DOHH2 (cell line): ENCODE results near the gene KRTAP2-1.

Source experiments
- H3F3A ChIP-seq: fragments of 200-600 bp; sonication (generic), shearing (Covaris generic); 2 replicates; pipeline ENCODE4 v1.6.0; 2016; ENCODE audit warnings: antibody characterized with exemption, mild to moderate bottlenecking; ENCODE audit not compliant: control insufficient read depth, insufficient read depth
- H3K27ac ChIP-seq: fragments of 200-600 bp; sonication (generic); 2 replicates; pipeline ENCODE4 v1.5.1; 2014; ENCODE audit warnings: low read depth, mild to moderate bottlenecking, low read length, moderate library complexity
- H3K27me3 ChIP-seq: fragments of 200-600 bp; sonication (generic); 2 replicates; pipeline ENCODE4 v1.6.1; 2014; ENCODE audit warnings: mild to moderate bottlenecking, low read length, mixed read lengths; ENCODE audit not compliant: control insufficient read depth
- H3K36me3 ChIP-seq: fragments of 200-600 bp; sonication (generic); 2 replicates; pipeline ENCODE4 v1.6.1; 2014; ENCODE audit warnings: mild to moderate bottlenecking, low read length, moderate library complexity, mixed read lengths; ENCODE audit not compliant: control insufficient read depth
- H3K4me1 ChIP-seq: fragments of 200-600 bp; sonication (generic); 2 replicates; pipeline ENCODE4 v1.6.1; 2014; ENCODE audit warnings: mild to moderate bottlenecking, low read length, mixed read lengths; ENCODE audit not compliant: control insufficient read depth
- H3K4me2 ChIP-seq: fragments of 200-600 bp; sonication (generic); 2 replicates; pipeline ENCODE4 v1.6.0; 2014; ENCODE audit warnings: mild to moderate bottlenecking, low read length, moderate library complexity
- H3K4me3 ChIP-seq: fragments of 200-600 bp; sonication (generic); 2 replicates; pipeline ENCODE4 v1.5.1; 2014; ENCODE audit warnings: mild to moderate bottlenecking, low read length, mixed read lengths
- H3K79me2 ChIP-seq: fragments of 200-600 bp; sonication (generic); 2 replicates; pipeline ENCODE4 v1.6.1; 2014; ENCODE audit warnings: mild to moderate bottlenecking, low read length, mixed read lengths; ENCODE audit not compliant: control insufficient read depth
- H3K9me2 ChIP-seq: fragments of 200-600 bp; sonication (generic); replicated peaks from 2 replicates; pipeline ENCODE4 v1.6.1; 2014; ENCODE audit warnings: mild to moderate bottlenecking, low read length, mixed read lengths; ENCODE audit not compliant: control insufficient read depth
- H3K9me3 ChIP-seq: fragments of 200-600 bp; sonication (generic); 2 replicates; pipeline ENCODE4 v1.6.1; 2014; ENCODE audit warnings: antibody characterized with exemption, low read length, mixed read lengths; ENCODE audit not compliant: control insufficient read depth, insufficient read depth
- H4K20me1 ChIP-seq: fragments of 200-600 bp; sonication (generic); 2 replicates; pipeline ENCODE4 v1.6.0; 2014; ENCODE audit warnings: low read depth, mild to moderate bottlenecking, antibody characterized with exemption, low read length, moderate library complexity; ENCODE audit not compliant: control insufficient read depth, insufficient read depth
- CTCF ChIP-seq: fragments of 200-600 bp; sonication (generic); IDR thresholded peaks from one replicate; pipeline ENCODE4 v1.5.1; 2014; ENCODE audit warnings: antibody characterized with exemption, mild to moderate bottlenecking, low read depth, low read length; ENCODE audit not compliant: poor library complexity, severe bottlenecking
- EZH2phosphoT487 ChIP-seq: fragments of 200-600 bp; sonication (generic); IDR thresholded peaks from 2 replicates; pipeline ENCODE4 v1.6.1; 2017; ENCODE audit warnings: borderline replicate concordance, mild to moderate bottlenecking, antibody characterized with exemption, low read length, moderate library complexity, mixed read lengths

Gene KRTAP2-1

GRCh38 chr17:41052566-41052965 is 5.5 kb upstream of the KRTAP2-1 start:
- Histone ChIP-seq H3K36me3 (no peaks in the 10 kb centered on the region), H3K27me3 (0 out of 2 replicates have a peak, but pooled peaks cover 6% of the 10 kb centered on the region), H3K4me3 (no peak overlapping the region), H3K27ac (no peak overlapping the region), H3K4me2 (no peak overlapping the region), H3K9me2 (no peaks in the 10 kb centered on the region), H3K9me3 (no peaks in the 10 kb centered on the region), H3F3A (no peaks in the 10 kb centered on the region), H3K79me2 (no peaks in the 10 kb centered on the region), H3K4me1 (peaks cover 9% of the 10 kb centered on the region), H4K20me1 (no peaks in the 10 kb centered on the region)
- TF ChIP-seq EZH2phosphoT487, result no peak
- TF ChIP-seq CTCF, result no peak

- H3K36me3 ChIP-seq, result no peaks in the 10 kb centered on the region
- H4K20me1 ChIP-seq, result no peaks in the 10 kb centered on the region
- 0 out of 2 replicates have a peak, but pooled peaks cover 4% of the 10 kb centered on the region for H3K27me3 ChIP-seq
- H3K4me3 ChIP-seq, result no peak overlapping the region
- H3K79me2 ChIP-seq, result no peaks in the 10 kb centered on the region
- peaks cover 17% of the 10 kb centered on the region for H3K4me1 ChIP-seq
- TF ChIP-seq CTCF (no peak), EZH2phosphoT487 (no peak)
- peak overlapping the region; percentile 26; the same call in 1 of the 2 replicates for H3K4me2 ChIP-seq
- no peaks in the 10 kb centered on the region for H3K9me2 ChIP-seq
- H3F3A ChIP-seq, result no peaks in the 10 kb centered on the region
- no peak overlapping the region for H3K27ac ChIP-seq
- no peaks in the 10 kb centered on the region for H3K9me3 ChIP-seq
These were observed 2.0 kb upstream of the KRTAP2-1 start for GRCh38 chr17:41049110-41049509.

- Histone ChIP-seq H3F3A (no peaks in the 10 kb centered on the region), H3K27me3 (0 out of 2 replicates have a peak, but pooled peaks cover 4% of the 10 kb centered on the region), H3K4me3 (no peak overlapping the region), H3K79me2 (no peaks in the 10 kb centered on the region), H4K20me1 (no peaks in the 10 kb centered on the region), H3K36me3 (no peaks in the 10 kb centered on the region), H3K4me1 (peaks cover 17% of the 10 kb centered on the region), H3K4me2 (no peak overlapping the region), H3K9me2 (no peaks in the 10 kb centered on the region), H3K9me3 (no peaks in the 10 kb centered on the region), H3K27ac (no peak overlapping the region)
- no peak for TF ChIP-seq CTCF
- TF ChIP-seq EZH2phosphoT487, result no peak
These were observed 1.3 kb upstream of the KRTAP2-1 start for GRCh38 chr17:41048441-41048840.
